Fibroblast of villous mesenchyme (primary cell): Measurements from ENCODE around the gene CNOT6. TPM values are rescaled to one million over a fixed set of nuclear protein-coding genes. Genes with fewer than 3 reads are reported as not detected.

ENCODE experiments used
- DNase-seq: peaks from one replicate; pipeline ENCODE4 v3.0.0-alpha.2; 2010; ENCODE audit warnings: low read depth
- H3K4me3 ChIP-seq: 2 replicates; pipeline ENCODE4 v1.5.1; 2011; ENCODE audit warnings: low read depth, mild to moderate bottlenecking, low read length
- total RNA-seq: library from RNA; depleted of rRNA; stranded (reverse); fragments of >200 nt; gene quantifications from 2 replicates; pipeline ENCODE4 v1.2.3, GENCODE V29; 2012
- TF ChIP-seq, protein P1 (sequence below): IDR thresholded peaks from 2 replicates; pipeline ENCODE4 v1.5.1; 2012; ENCODE audit warnings: low read depth, mild to moderate bottlenecking, low read length; ENCODE audit not compliant: insufficient read depth

The CNOT6 gene
- total RNA-seq, 1 donor, result 16.4 TPM

DNA sequence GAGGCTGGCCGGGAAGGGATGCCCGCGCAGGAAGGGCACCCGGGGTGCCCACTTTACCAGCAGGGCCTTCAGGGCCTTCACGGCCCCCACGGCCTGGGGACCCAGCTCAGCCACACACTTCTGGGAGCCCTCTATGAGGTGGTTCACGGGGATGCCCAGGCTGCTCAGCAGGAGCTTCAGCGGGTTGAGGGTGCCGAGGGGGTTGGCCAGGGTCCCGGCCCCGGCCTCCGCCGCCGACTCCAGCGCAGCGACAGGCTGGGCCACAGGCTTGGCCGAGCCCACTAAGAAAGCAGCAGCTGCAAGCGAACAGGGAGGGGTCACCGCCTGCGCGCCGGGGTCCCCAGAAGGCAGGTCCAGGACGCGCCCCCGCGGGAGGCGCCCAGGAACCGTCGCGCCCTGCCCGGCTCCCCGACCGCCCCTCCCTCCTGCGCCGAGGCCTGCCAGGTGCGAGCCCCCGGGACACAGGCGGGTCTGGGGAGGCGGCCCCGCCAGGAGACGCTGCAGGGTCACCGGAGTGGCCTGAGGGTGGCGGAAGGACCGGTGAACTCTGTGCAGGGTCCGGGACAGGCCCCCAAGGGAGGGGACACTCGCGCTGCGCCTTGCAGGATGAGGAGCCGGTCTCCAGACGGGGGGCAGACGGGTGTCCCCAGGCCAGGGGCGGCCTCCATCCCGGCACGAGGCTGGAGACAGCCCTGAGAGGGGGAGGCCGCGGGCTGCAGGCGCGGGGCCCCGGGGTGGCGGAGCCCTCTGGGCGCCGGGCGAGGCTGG is 96.5 kb downstream of the CNOT6 start:
- H3K4me3 ChIP-seq, result no peak overlapping the region
- DNase-seq, result no peak
- TF ChIP-seq, protein P1, sequence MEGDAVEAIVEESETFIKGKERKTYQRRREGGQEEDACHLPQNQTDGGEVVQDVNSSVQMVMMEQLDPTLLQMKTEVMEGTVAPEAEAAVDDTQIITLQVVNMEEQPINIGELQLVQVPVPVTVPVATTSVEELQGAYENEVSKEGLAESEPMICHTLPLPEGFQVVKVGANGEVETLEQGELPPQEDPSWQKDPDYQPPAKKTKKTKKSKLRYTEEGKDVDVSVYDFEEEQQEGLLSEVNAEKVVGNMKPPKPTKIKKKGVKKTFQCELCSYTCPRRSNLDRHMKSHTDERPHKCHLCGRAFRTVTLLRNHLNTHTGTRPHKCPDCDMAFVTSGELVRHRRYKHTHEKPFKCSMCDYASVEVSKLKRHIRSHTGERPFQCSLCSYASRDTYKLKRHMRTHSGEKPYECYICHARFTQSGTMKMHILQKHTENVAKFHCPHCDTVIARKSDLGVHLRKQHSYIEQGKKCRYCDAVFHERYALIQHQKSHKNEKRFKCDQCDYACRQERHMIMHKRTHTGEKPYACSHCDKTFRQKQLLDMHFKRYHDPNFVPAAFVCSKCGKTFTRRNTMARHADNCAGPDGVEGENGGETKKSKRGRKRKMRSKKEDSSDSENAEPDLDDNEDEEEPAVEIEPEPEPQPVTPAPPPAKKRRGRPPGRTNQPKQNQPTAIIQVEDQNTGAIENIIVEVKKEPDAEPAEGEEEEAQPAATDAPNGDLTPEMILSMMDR, result no peak

DNA sequence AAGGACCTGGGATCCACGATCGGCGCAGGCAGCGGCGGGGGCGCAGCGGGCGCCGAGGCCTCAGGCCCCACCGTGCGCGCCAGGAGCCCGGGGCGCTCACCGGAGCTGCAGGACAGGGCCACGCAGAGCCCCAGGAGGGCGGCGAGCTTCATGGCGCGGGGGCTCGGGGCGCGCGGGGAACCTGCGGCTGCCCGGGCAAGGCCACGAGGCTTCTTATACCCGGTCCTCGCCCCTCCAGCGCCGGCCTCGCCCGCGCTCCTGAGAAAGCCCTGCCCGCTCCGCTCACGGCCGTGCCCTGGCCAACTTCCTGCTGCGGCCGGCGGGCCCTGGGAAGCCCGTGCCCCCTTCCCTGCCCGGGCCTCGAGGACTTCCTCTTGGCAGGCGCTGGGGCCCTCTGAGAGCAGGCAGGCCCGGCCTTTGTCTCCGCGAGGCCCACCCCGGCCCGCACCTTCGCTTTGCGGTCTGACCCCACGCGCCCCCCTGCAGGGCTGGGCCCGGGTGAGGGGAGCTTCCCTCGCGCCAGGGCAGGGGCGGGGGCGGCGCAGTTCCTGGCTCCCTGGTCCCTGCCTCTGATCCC is 97.2 kb downstream of the CNOT6 start, which contains the start of gene SCGB3A1:
Gene SCGB3A1, minus strand, starts transcription at position 189 of the 577 bp plus-strand sequence. Its CDS starts 37 bp downstream, at position 152.
- H3K4me3 ChIP-seq, result no peak within 1 kb of the TSS
- no peak for DNase-seq
- TF ChIP-seq, protein P1, result no peak

DNA sequence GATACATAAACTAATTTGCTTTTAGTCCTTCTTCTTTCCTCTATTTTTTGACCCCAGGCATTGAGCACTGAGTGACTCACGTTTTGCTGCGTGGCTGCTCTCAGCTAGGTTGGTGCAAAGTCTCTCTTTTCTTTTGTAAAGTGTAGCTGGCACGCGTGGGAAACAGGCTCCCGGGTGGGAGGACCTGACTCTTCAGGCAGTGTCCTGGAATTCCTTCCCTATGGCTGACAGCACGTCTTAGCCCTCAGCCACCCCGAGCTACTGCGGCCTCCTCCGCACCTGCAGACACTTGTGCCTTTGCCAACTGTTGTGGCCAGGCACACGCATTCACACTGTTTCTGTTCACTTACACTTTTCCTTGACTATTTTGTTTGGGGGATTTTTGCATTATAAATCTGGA is 98.0 kb downstream of the CNOT6 start:
- H3K4me3 ChIP-seq, result no peak overlapping the region
- DNase-seq, result no peak
- TF ChIP-seq, protein P1, result no peak

DNA sequence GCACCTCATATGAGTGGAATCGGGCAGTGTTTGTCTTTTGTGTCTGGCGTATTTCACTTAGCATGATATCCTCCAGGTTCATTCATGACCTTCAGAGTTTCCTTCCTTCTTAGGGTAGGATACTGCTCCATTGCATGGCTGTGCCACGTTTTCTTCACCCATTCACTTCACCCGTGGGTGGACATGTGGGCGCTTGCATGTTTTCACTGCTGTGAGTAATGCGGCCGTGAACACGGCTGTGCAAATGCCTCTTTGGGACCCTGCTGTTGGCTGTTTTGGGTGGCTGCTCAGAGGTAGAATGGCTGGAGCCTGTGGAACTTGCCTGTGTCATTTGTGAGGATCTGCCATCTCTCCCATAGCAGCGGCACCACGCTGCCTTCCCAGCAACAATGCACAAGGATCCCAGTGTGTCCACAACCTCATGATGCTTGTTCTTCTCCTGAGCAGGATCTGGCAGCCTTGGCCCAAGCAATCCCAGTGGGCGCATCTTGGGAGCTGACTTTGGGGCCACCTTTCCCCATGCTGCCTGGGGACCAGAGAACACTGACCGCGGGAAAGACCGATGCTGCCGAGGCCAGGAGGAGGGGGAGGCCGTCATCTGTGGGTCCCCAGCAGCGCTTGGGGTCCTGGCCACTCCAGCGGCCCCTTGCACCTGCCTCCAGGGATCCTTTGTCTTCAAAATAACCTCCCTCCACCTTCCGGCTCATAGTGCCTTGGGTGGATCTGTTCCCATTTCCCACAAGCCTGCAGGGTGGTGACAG is 99.4 kb downstream of the CNOT6 start:
- DNase-seq, result no peak
- TF ChIP-seq, protein P1, result no peak
- no peak overlapping the region for H3K4me3 ChIP-seq

DNA sequence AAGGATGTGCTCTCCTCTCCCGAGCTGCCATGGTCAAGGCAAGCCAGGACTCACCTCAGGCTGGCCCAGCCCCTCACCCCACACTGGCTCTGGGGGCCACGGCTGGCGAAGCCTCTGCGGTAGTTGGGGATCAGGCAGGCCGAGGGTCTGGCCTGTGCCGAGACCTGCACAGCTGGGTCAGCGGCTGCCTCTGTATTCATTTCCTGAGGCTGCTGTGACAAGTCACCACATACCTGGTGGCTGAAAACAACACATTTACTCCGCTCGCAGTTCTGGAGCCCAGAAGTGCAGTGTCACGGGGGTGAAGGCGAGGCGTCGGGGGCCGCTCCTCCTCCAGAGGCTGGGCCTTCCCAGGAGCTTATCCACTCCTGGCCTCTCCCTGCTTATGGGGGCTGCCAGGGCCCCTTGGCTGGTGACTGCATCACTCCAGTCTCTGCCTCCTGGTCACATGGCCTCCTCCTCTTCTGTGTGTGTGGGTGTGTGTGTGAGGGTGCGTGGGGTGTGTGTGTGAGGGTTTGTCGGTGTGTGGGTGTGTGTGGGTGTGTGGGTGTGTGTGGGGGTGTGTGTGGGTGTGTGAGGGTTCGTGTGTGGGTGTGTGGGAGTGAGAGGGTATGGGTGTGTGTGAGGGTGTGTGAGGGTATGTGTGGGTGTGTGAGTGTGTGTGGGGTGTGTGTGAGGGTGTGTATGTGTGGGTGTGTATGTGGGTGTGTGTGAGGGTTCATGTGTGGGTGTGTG is 100.3 kb downstream of the CNOT6 start:
- no peak for DNase-seq
- H3K4me3 ChIP-seq, result no peak overlapping the region
- TF ChIP-seq, protein P1, result no peak

DNA sequence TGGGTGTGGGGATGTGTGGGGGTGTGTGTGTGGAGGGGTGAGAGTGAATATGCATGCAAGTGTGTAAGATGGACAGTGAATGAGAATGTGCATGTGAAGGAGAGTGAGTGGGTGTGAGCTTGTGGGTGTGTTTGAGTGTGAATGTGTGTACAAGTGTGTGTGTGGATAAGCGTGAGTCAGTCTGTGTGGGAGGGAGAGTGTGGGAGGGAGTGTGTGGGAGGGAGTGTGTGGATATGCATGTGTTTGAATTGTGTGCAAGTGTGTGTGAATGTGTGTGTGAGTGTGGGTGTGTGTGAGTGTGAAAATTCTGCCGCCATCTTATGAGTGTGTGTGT is 100.8 kb downstream of the CNOT6 start:
- H3K4me3 ChIP-seq, result no peak overlapping the region
- TF ChIP-seq, protein P1, result no peak
- DNase-seq, result no peak
